Measurements from ENCODE around the gene SEMA4F. TPM values are rescaled to one million over a fixed set of nuclear protein-coding genes. Genes with fewer than 3 reads are reported as not detected.

The SEMA4F gene
- total and polyA plus RNA-seq, 2 experiments from 2014 or later = 6.8 to 7.4 TPM

- TF ChIP-seq EZH2phosphoT487 (IDR thresholded peaks at IDR 0.05; ENCODE audit: low read depth, severe bottlenecking, unreplicated experiment) = no peak
- TF ChIP-seq, protein P1, sequence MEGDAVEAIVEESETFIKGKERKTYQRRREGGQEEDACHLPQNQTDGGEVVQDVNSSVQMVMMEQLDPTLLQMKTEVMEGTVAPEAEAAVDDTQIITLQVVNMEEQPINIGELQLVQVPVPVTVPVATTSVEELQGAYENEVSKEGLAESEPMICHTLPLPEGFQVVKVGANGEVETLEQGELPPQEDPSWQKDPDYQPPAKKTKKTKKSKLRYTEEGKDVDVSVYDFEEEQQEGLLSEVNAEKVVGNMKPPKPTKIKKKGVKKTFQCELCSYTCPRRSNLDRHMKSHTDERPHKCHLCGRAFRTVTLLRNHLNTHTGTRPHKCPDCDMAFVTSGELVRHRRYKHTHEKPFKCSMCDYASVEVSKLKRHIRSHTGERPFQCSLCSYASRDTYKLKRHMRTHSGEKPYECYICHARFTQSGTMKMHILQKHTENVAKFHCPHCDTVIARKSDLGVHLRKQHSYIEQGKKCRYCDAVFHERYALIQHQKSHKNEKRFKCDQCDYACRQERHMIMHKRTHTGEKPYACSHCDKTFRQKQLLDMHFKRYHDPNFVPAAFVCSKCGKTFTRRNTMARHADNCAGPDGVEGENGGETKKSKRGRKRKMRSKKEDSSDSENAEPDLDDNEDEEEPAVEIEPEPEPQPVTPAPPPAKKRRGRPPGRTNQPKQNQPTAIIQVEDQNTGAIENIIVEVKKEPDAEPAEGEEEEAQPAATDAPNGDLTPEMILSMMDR (IDR thresholded peaks at IDR 0.05; ENCODE audit: poor library complexity) = no peak
- TF ChIP-seq EZH2 (IDR thresholded peaks at IDR 0.05; ENCODE audit: borderline replicate concordance) = no peak
- 82% methylated on average over 2 of the region's 2 CpGs for WGBS (ENCODE audit: low lambda C conversion rate, missing lambda C conversion rate)
- no peak overlapping the region for H3K4me2 ChIP-seq
- H3K27me3 ChIP-seq = no peaks in the 10 kb centered on the region
- no peaks in the 10 kb centered on the region for H3K9me3 ChIP-seq (ENCODE audit: low read depth)
- no peaks in the 10 kb centered on the region for H3K36me3 ChIP-seq (replicated peaks; ENCODE audit: insufficient read depth, low read depth)
- no peak overlapping the region for H3K4me3 ChIP-seq
- DNase-seq (ENCODE audit: low spot score) = no peak
- peaks cover 5% of the 10 kb centered on the region for H3K4me1 ChIP-seq (ENCODE audit: insufficient read depth)
- H4K20me1 ChIP-seq (ENCODE audit: insufficient read depth, poor library complexity, severe bottlenecking) = no peaks in the 10 kb centered on the region
- no peaks in the 10 kb centered on the region for H3K79me2 ChIP-seq
- H2AFZ ChIP-seq = no peak overlapping the region
- no peaks in the 10 kb centered on the region for H3K9me2 ChIP-seq (replicated peaks; ENCODE audit: insufficient read depth)
- no peak overlapping the region for H3K27ac ChIP-seq
Measured at GRCh38 chr2:74659462-74659861, 5.4 kb downstream of the SEMA4F start.

GRCh38 chr2:74668087-74668486 is 14.0 kb downstream of the SEMA4F start:
- H3K27ac ChIP-seq = no peak overlapping the region
- no peak overlapping the region for H2AFZ ChIP-seq
- H3K4me3 ChIP-seq = no peak overlapping the region
- H3K9me3 ChIP-seq (ENCODE audit: low read depth) = no peaks in the 10 kb centered on the region
- H3K4me2 ChIP-seq = no peak overlapping the region
- no peak for DNase-seq (ENCODE audit: low spot score)
- 95% methylated on average over 1 of the region's 1 CpG for WGBS (ENCODE audit: low lambda C conversion rate, missing lambda C conversion rate)
- H3K27me3 ChIP-seq = no peaks in the 10 kb centered on the region
- TF ChIP-seq, protein P1 (IDR thresholded peaks at IDR 0.05; ENCODE audit: poor library complexity) = no peak
- TF ChIP-seq EZH2phosphoT487 (IDR thresholded peaks at IDR 0.05; ENCODE audit: low read depth, severe bottlenecking, unreplicated experiment) (no peak), EZH2 (IDR thresholded peaks at IDR 0.05; ENCODE audit: borderline replicate concordance) (no peak)
- H3K79me2 ChIP-seq = no peaks in the 10 kb centered on the region
- H3K36me3 ChIP-seq (replicated peaks; ENCODE audit: insufficient read depth, low read depth) = no peaks in the 10 kb centered on the region
- H3K9me2 ChIP-seq (replicated peaks; ENCODE audit: insufficient read depth) = no peaks in the 10 kb centered on the region
- H4K20me1 ChIP-seq (ENCODE audit: insufficient read depth, poor library complexity, severe bottlenecking) = no peaks in the 10 kb centered on the region
- H3K4me1 ChIP-seq (ENCODE audit: insufficient read depth) = no peaks in the 10 kb centered on the region

- no peak for DNase-seq (ENCODE audit: low spot score)
- H3K4me2 ChIP-seq = no peak overlapping the region
- 89% methylated on average over 7 of the region's 7 CpGs for WGBS (ENCODE audit: low lambda C conversion rate, missing lambda C conversion rate)
Measured at GRCh38 chr2:74670263-74670662, 16.2 kb downstream of the SEMA4F start.

More at GRCh38 chr2:74670263-74670662, 16.2 kb downstream of the SEMA4F start:
- no peaks in the 10 kb centered on the region for H3K27me3 ChIP-seq
- H3K79me2 ChIP-seq = no peaks in the 10 kb centered on the region
- no peaks in the 10 kb centered on the region for H3K9me3 ChIP-seq (ENCODE audit: low read depth)
- H3K9me2 ChIP-seq (replicated peaks; ENCODE audit: insufficient read depth) = no peaks in the 10 kb centered on the region
- no peaks in the 10 kb centered on the region for H3K4me1 ChIP-seq (ENCODE audit: insufficient read depth)
- TF ChIP-seq EZH2phosphoT487 (IDR thresholded peaks at IDR 0.05; ENCODE audit: low read depth, severe bottlenecking, unreplicated experiment) = no peak
- TF ChIP-seq, protein P1 (IDR thresholded peaks at IDR 0.05; ENCODE audit: poor library complexity) = no peak
- TF ChIP-seq EZH2 (IDR thresholded peaks at IDR 0.05; ENCODE audit: borderline replicate concordance) = no peak
- H2AFZ ChIP-seq = no peak overlapping the region
- H3K4me3 ChIP-seq = no peak overlapping the region
- H3K36me3 ChIP-seq (replicated peaks; ENCODE audit: insufficient read depth, low read depth) = no peaks in the 10 kb centered on the region
- no peak overlapping the region for H3K27ac ChIP-seq
- no peaks in the 10 kb centered on the region for H4K20me1 ChIP-seq (ENCODE audit: insufficient read depth, poor library complexity, severe bottlenecking)
